ENCODE measurements around the gene MTPN. TPM values are rescaled to one million over a fixed set of nuclear protein-coding genes. Genes with fewer than 3 reads are reported as not detected.
A peak's percentile ranks its signal among the peaks of the same experiment; 100 is the strongest.

Gene MTPN
- total RNA-seq, 1 experiment from 2014 or later = 157 TPM

- Histone ChIP-seq H3K4me3 (no peak overlapping the region), H3K9me3 (replicated peaks) (no peaks in the 10 kb centered on the region), H3K27ac (peak overlapping the region; percentile 20), H3K27me3 (no peaks in the 10 kb centered on the region), H3K36me3 (no peaks in the 10 kb centered on the region), H3K4me1 (peaks cover 29% of the 10 kb centered on the region)
- no peak for DNase-seq
These were observed 98.9 kb downstream of the MTPN start for GRCh38 chr7:135878284-135878683.

- DNase-seq = peak; percentile 83 to 90
- no peaks in the 10 kb centered on the region for H3K36me3 ChIP-seq
- H3K27ac ChIP-seq = peak overlapping the region; percentile 20
- no peaks in the 10 kb centered on the region for H3K27me3 ChIP-seq
- H3K4me1 ChIP-seq = peaks cover 29% of the 10 kb centered on the region
- H3K9me3 ChIP-seq (replicated peaks) = no peaks in the 10 kb centered on the region
- H3K4me3 ChIP-seq = no peak overlapping the region
These were observed 99.4 kb downstream of the MTPN start for GRCh38 chr7:135877805-135878204.

Other genes with a start within 250 kb of the MTPN start
- 0.08 and 0.30 TPM in 2 replicates for gene SLC13A4, start 249.2 kb downstream of the MTPN start, total RNA-seq (2014; rRNA removed; shearing (Covaris generic))
- gene FAM180A, start 228.5 kb downstream of the MTPN start, total RNA-seq (2014; rRNA removed; shearing (Covaris generic)) = 0.12 TPM in 1 of 2 replicates, not detected in the other

Measured in SJCRH30 (cell line).